DOHH2 (cell line): ENCODE results near the gene TPRX2.

Source experiments
- EZH2phosphoT487 ChIP-seq: fragments of 200-600 bp; sonication (generic); IDR thresholded peaks from 2 replicates; pipeline ENCODE4 v1.6.1; 2017; ENCODE audit warnings: borderline replicate concordance, mild to moderate bottlenecking, antibody characterized with exemption, low read length, moderate library complexity, mixed read lengths
- TF ChIP-seq, protein P1 (sequence below): fragments of 200-600 bp; sonication (generic); IDR thresholded peaks from one replicate; pipeline ENCODE4 v1.5.1; 2014; ENCODE audit warnings: antibody characterized with exemption, mild to moderate bottlenecking, low read depth, low read length; ENCODE audit not compliant: poor library complexity, severe bottlenecking

DNA sequence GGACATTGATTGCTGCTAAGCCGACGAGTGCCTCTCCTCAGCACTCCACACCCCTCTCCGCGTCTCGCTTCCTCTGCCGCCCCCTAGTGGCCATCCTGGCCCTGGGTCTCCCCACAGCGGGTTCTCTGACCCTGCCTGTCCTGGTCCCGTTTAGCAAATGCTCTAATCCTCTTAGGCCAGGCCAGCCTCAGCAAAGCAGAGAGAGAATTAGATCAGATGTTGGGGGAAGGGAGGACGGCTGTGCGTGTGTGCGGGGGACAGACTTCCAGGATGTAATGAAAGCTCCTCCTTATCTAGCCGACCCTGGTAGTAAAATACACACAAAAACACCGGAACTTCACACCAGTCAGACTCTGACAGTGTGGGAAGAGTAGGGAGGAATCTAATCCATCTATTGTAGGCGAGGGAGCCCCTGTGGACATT is 4.5 kb downstream of the TPRX2 start:
- TF ChIP-seq, protein P1, sequence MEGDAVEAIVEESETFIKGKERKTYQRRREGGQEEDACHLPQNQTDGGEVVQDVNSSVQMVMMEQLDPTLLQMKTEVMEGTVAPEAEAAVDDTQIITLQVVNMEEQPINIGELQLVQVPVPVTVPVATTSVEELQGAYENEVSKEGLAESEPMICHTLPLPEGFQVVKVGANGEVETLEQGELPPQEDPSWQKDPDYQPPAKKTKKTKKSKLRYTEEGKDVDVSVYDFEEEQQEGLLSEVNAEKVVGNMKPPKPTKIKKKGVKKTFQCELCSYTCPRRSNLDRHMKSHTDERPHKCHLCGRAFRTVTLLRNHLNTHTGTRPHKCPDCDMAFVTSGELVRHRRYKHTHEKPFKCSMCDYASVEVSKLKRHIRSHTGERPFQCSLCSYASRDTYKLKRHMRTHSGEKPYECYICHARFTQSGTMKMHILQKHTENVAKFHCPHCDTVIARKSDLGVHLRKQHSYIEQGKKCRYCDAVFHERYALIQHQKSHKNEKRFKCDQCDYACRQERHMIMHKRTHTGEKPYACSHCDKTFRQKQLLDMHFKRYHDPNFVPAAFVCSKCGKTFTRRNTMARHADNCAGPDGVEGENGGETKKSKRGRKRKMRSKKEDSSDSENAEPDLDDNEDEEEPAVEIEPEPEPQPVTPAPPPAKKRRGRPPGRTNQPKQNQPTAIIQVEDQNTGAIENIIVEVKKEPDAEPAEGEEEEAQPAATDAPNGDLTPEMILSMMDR: peak; percentile 98
- no peak for TF ChIP-seq EZH2phosphoT487
